ENCODE results near the gene XPR1.

GRCh38 chr1:180839547-180839946 is 207.7 kb downstream of the XPR1 start:
- TF ChIP-seq CTCF (IDR thresholded peaks at IDR 0.05) (no peak), EZH2 (IDR thresholded peaks at IDR 0.05; ENCODE audit: borderline replicate concordance, insufficient read depth, low read depth, low read length, poor library complexity, severe bottlenecking) (no peak)

Data from B cell (primary cell).